CD4-positive, alpha-beta memory T cell (primary cell): ENCODE measurements around the gene MAP1LC3B2. TPM values are rescaled to one million over a fixed set of nuclear protein-coding genes. Genes with fewer than 3 reads are reported as not detected.

ENCODE experiments used
- CTCF ChIA-PET: fragments of 350-600 bp; sonication (Branson Sonifier 250); formaldehyde crosslinking; loops from one replicate; lab custom pipeline; 2021; ENCODE audit warnings: inconsistent platforms; ENCODE audit not compliant: partially characterized antibody; lab: Charles Lee
- POLR2A ChIA-PET: fragments of 350-600 bp; sonication (Branson Sonifier 250); formaldehyde crosslinking; loops from one replicate; lab custom pipeline; 2021; ENCODE audit not compliant: partially characterized antibody; lab: Charles Lee
- DNase-seq, 5 donors: peaks; one replicate each; pipeline versions ENCODE4 v3.0.0 to v3.0.0-alpha.2; 2020 to 2022; ENCODE audit warnings: mixed read lengths in 1 of 5
- H3K27ac ChIP-seq: one replicate; pipeline ENCODE4 v1.7.0; 2013; ENCODE audit warnings: low read depth, low read length
- H3K27me3 ChIP-seq: 2 replicates; pipeline ENCODE4 v1.7.0; 2013; ENCODE audit warnings: mild to moderate bottlenecking, low read length, moderate library complexity; ENCODE audit not compliant: insufficient read depth
- H3K36me3 ChIP-seq: 2 replicates; pipeline ENCODE4 v1.7.0; 2013; ENCODE audit warnings: mild to moderate bottlenecking, low read length, moderate library complexity; ENCODE audit not compliant: insufficient read depth
- H3K4me1 ChIP-seq: 2 replicates; pipeline ENCODE4 v1.7.0; 2013; ENCODE audit warnings: mild to moderate bottlenecking, low read length, moderate library complexity; ENCODE audit not compliant: insufficient read depth
- H3K4me3 ChIP-seq, 2 donors: one replicate each; pipeline ENCODE4 v1.7.0; 2013; ENCODE audit warnings: low read length in 2 of 2, mild to moderate bottlenecking in 1 of 2
- H3K9me3 ChIP-seq, 2 donors: one replicate each; pipeline ENCODE4 v1.7.0; 2013; ENCODE audit warnings: low read length in 2 of 2, control low read depth in 1 of 2; ENCODE audit not compliant: control insufficient read depth in 1 of 2
- H3K27ac Mint-ChIP-seq, 7 donors: one replicate each; pipeline ENCODE4 v1.8.0; 2020 to 2021; ENCODE audit warnings: mixed read lengths in 7 of 7, mild to moderate bottlenecking in 6 of 7, inconsistent platforms in 3 of 7, moderate library complexity in 3 of 7
- H3K27me3 Mint-ChIP-seq, 2 donors: one replicate each; pipeline ENCODE4 v1.8.0; 2020 to 2021; ENCODE audit warnings: mixed read lengths in 2 of 2
- H3K36me3 Mint-ChIP-seq, 2 donors: one replicate each; pipeline ENCODE4 v1.8.0; 2020 to 2021; ENCODE audit warnings: mixed read lengths in 2 of 2, inconsistent platforms in 1 of 2, mild to moderate bottlenecking in 1 of 2
- H3K4me1 Mint-ChIP-seq, 4 donors: one replicate each; pipeline ENCODE4 v1.8.0; 2020 to 2021; ENCODE audit warnings: mixed read lengths in 4 of 4, mild to moderate bottlenecking in 1 of 4
- H3K4me3 Mint-ChIP-seq, 8 donors: one replicate each; pipeline ENCODE4 v1.8.0; 2020 to 2021; ENCODE audit warnings: mixed read lengths in 8 of 8, mild to moderate bottlenecking in 7 of 8, moderate library complexity in 6 of 8, inconsistent platforms in 3 of 8
- H3K9me3 Mint-ChIP-seq, 8 donors: one replicate each; pipeline ENCODE4 v1.8.0; 2020 to 2021; ENCODE audit warnings: mixed read lengths in 8 of 8, mild to moderate bottlenecking in 5 of 8, inconsistent platforms in 3 of 8, moderate library complexity in 1 of 8
- intact Hi-C: fragments of 100-400 bp; cut with micrococcal nuclease; formaldehyde crosslinking; loops from one replicate; pipeline ENCODE4 v1.15.1; 2023
- polyA plus RNA-seq, 2 donors: library from polyadenylated mRNA; unstranded; fragments of 300-500 nt; fragmentation: Illumina TruSeq; gene quantifications; one replicate each; pipeline ENCODE4 v1.2.3, GENCODE V29; 2021
- total RNA-seq, 2 experiments: library from RNA; stranded (reverse); gene quantifications; one replicate each; pipeline ENCODE4 v1.2.3, GENCODE V29; 2021

MAP1LC3B2 gene
- total and polyA plus RNA-seq, 4 experiments from 2014 or later: 1.7 to 6.8 (median 3.6) TPM

DNA sequence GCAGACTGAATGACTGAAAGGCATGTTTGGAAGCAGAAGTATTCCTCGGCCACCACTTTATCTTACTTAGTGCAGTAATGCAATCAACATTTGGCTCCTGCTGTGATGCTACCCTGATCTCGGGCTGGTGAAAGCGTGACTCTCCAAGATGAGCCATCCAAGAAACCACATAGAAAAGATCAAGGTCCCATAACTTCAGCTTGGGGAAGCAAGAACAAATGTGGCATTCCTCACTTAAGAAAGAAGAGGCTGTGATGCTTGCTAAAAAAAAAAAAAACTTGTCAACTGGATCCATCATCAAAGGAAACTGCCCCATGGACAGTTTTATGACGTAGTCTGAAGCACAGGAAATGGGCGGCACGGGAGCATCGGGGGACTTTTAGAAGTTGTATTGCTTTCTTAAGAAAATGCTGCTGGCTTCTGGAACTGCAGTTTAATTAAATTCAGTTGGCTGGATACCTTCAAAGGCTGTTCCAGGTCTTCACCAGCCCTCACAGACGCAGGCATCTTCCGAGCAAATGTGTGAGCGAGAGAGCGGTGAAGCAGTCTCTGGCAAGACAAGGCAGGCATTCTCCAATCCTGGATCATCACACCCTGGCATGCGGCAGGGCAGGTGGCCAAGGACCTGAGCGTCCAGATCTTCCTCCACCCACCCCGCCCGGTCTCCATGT, 38.2 kb upstream of the MAP1LC3B2 start:
- Mint-ChIP-seq H3K4me3 (no peak overlapping the region), H3K9me3 (no peaks in the 10 kb centered on the region), H3K36me3 (no peaks in the 10 kb centered on the region), H3K27ac (peak overlapping the region in 1 of 7 donors; percentile 57), H3K4me1 (peaks cover 0 to 6% (median 4%) of the 10 kb centered on the region in 4 donors), H3K27me3 (peaks cover 1 to 7% of the 10 kb centered on the region in 2 donors)
- no peak for DNase-seq
- ChIA-PET POLR2A (no interaction called here), CTCF (no interaction called here)
- no peaks in the 10 kb centered on the region for H3K9me3 ChIP-seq
- no peaks in the 10 kb centered on the region for H3K36me3 ChIP-seq
- H3K4me1 ChIP-seq: peaks cover 5% of the 10 kb centered on the region
- no peak overlapping the region for H3K4me3 ChIP-seq
- H3K27ac ChIP-seq: no peak overlapping the region
- H3K27me3 ChIP-seq: no peaks in the 10 kb centered on the region
- intact Hi-C loops: no loop called here

DNA sequence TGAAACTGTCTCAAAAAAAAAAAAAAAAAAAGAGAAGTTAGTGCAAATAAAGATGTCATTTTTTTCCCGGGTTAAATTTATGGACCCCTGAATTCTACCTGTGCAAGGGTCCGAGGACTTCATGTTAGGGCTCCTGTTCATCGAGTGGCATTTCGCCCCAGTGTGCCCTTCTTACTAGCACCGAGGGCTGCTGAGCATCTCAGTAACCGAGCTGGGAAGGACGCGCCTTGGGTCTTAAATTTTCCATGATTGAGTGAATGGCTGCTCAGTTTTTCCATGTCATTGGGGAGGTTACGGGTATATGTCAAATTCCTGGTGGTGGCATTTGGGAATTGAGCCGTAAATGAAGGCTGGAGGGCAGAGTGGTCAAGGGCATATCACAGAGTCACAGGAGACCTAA, 34.9 kb upstream of the MAP1LC3B2 start:
- DNase-seq: no peak
- CTCF ChIA-PET: interaction anchor here (2.0 kb wide), 1 partner anchor 10 kb away, joined by 5 read pairs; no protein-coding TSS in a partner anchor
- POLR2A ChIA-PET: interaction anchor here (1.5 kb wide), 1 partner anchor 9 kb away, joined by 5 read pairs; no protein-coding TSS in a partner anchor
- H3K4me1 ChIP-seq: peaks cover 5% of the 10 kb centered on the region
- H3K27ac ChIP-seq: no peak overlapping the region
- Mint-ChIP-seq H3K27ac (no peak overlapping the region), H3K36me3 (peaks cover 0 to 10% of the 10 kb centered on the region in 2 donors), H3K4me3 (no peak overlapping the region), H3K27me3 (peaks cover 1 to 10% of the 10 kb centered on the region in 2 donors), H3K4me1 (peaks cover 0 to 6% (median 5%) of the 10 kb centered on the region in 4 donors), H3K9me3 (no peaks in the 10 kb centered on the region)
- H3K36me3 ChIP-seq: no peaks in the 10 kb centered on the region
- no peaks in the 10 kb centered on the region for H3K27me3 ChIP-seq
- no peaks in the 10 kb centered on the region for H3K9me3 ChIP-seq
- intact Hi-C loops: no loop called here
- H3K4me3 ChIP-seq: no peak overlapping the region

DNA sequence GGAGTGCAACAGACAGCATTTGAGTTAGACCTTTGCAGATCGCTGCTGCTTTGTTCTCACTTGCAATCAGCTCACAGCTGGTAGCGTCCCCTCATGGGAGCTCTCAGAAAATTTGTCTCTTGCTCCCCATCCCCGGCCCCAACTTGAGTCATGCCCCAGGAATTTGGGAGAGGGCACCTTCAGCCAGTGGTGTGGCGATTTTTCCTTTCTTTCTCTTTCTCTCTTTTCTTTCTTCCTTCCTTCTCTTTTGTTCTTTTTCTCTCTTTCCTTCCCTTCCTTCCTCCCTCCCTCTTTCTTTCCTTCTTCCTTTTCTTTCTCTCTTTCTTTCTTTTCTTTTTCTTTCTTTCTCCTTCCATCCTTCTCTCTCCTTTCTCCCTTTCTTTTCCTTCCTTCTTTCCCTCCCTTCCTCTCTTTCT, 34.2 kb upstream of the MAP1LC3B2 start:
- ChIA-PET CTCF (interaction anchor here (2.0 kb wide), 1 partner anchor 9 kb away, joined by 5 read pairs; no protein-coding TSS in a partner anchor), POLR2A (interaction anchor here (1.5 kb wide), 1 partner anchor 9 kb away, joined by 5 read pairs; no protein-coding TSS in a partner anchor)

DNA sequence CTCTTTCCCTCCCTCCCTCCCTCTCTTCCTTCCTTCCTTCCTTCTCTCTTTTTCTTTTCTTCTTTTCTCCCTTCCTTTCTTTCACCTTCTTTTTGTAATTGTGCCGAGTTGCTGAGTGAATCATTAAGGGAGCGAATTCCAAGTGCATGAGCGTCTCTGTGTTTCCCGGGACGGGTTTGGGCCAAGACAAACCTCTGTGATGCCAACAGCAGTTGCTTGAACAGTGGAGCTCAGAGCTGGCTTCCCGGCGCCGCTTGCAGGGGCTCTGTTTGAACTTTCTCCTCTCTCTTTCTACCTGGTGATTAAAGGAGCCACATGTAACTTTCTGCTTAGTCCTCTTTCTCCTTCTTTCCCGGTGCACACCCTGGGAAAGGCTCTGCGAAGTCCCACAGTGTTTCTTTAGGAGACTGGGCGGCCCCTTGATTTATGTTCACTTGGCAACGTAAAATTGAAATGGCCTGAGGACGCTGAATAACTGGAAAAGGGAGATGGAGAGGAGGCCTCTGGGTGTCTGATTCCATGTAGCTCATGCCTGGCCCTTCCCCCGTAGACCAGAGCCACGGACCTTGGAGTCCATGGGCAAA, 33.7 kb upstream of the MAP1LC3B2 start:
- Histone ChIP-seq H3K4me1 (peaks cover 5% of the 10 kb centered on the region), H3K27me3 (no peaks in the 10 kb centered on the region), H3K27ac (no peak overlapping the region), H3K9me3 (no peaks in the 10 kb centered on the region), H3K4me3 (no peak overlapping the region), H3K36me3 (no peaks in the 10 kb centered on the region)
- POLR2A ChIA-PET: interaction anchor here (1.5 kb wide), 1 partner anchor 8 kb away, joined by 5 read pairs; no protein-coding TSS in a partner anchor
- Mint-ChIP-seq H3K9me3 (no peaks in the 10 kb centered on the region), H3K36me3 (peaks cover 0 to 10% of the 10 kb centered on the region in 2 donors), H3K27ac (no peak overlapping the region), H3K27me3 (peaks cover 1 to 13% of the 10 kb centered on the region in 2 donors), H3K4me3 (no peak overlapping the region), H3K4me1 (peaks cover 0 to 6% (median 5%) of the 10 kb centered on the region in 4 donors)
- no peak for DNase-seq
- CTCF ChIA-PET: no interaction called here
- intact Hi-C loops: no loop called here

More for the DNA sequence above, 34.2 kb upstream of the MAP1LC3B2 start:
- peaks cover 5% of the 10 kb centered on the region for H3K4me1 ChIP-seq
- H3K4me1 Mint-ChIP-seq: peaks cover 0 to 6% (median 5%) of the 10 kb centered on the region in 4 donors
- no peak overlapping the region for H3K27ac ChIP-seq
- intact Hi-C loops: no loop called here
- no peaks in the 10 kb centered on the region for H3K9me3 ChIP-seq
- H3K4me3 Mint-ChIP-seq: no peak overlapping the region
- no peak overlapping the region for H3K4me3 ChIP-seq
- no peak for DNase-seq
- no peaks in the 10 kb centered on the region for H3K27me3 ChIP-seq
- no peaks in the 10 kb centered on the region for H3K36me3 ChIP-seq
- no peak overlapping the region for H3K27ac Mint-ChIP-seq
- H3K27me3 Mint-ChIP-seq: peaks cover 1 to 10% of the 10 kb centered on the region in 2 donors
- H3K9me3 Mint-ChIP-seq: no peaks in the 10 kb centered on the region
- H3K36me3 Mint-ChIP-seq: peaks cover 0 to 10% of the 10 kb centered on the region in 2 donors

DNA sequence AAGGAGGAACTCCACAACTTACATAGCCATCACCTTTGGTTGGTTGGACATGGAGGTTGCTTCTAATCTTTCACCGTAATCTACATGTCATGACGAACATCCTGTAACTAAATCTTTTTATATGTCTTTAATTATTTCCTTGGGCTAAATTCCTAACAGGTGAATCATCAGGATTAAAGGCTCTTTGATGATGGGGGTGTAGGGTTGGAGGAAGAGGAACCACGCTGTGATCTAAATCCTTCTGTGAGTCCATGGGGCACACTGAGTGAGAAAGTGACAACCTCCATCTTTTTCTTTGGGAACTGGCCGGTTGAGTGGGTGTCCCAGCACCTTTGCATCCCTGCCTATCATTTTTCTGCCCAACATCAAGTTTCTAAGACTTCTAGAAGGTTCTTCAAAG, 31.1 kb upstream of the MAP1LC3B2 start:
- H3K27ac ChIP-seq: no peak overlapping the region
- H3K4me3 Mint-ChIP-seq: no peak overlapping the region
- H3K4me1 ChIP-seq: peaks cover 8% of the 10 kb centered on the region
- intact Hi-C loops: no loop called here
- H3K4me3 ChIP-seq: no peak overlapping the region
- no peaks in the 10 kb centered on the region for H3K9me3 ChIP-seq
- H3K36me3 ChIP-seq: no peaks in the 10 kb centered on the region
- POLR2A ChIA-PET: no interaction called here
- no peak for DNase-seq
- peaks cover 3 to 13% (median 10%) of the 10 kb centered on the region in 4 donors for H3K4me1 Mint-ChIP-seq
- H3K9me3 Mint-ChIP-seq: no peaks in the 10 kb centered on the region
- H3K27me3 Mint-ChIP-seq: peaks cover 2 to 17% of the 10 kb centered on the region in 2 donors
- H3K27ac Mint-ChIP-seq: no peak overlapping the region
- H3K36me3 Mint-ChIP-seq: peaks cover 0 to 10% of the 10 kb centered on the region in 2 donors
- H3K27me3 ChIP-seq: no peaks in the 10 kb centered on the region
- CTCF ChIA-PET: no interaction called here

DNA sequence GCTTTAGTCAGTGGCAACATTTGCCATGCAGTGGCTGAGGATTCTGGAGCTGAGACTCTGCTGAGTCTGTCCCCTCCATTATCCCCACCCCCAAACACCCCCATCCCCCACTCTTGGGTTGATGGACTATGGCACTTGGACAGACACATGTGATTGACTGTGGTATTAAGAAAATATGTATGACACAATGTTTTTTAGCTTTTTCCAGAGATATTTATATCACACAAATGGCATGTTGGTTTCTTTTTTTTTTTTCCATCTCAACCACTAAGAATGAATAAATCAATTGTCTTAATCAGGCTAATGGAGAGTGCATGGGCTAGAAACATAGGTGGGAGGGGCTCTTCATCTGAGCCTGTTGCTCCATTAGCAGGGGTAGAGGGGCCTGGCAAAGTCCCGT, 30.7 kb upstream of the MAP1LC3B2 start:
- Mint-ChIP-seq H3K4me1 (peaks cover 3 to 18% (median 12%) of the 10 kb centered on the region in 4 donors), H3K4me3 (no peak overlapping the region)
- CTCF ChIA-PET: no interaction called here

DNA sequence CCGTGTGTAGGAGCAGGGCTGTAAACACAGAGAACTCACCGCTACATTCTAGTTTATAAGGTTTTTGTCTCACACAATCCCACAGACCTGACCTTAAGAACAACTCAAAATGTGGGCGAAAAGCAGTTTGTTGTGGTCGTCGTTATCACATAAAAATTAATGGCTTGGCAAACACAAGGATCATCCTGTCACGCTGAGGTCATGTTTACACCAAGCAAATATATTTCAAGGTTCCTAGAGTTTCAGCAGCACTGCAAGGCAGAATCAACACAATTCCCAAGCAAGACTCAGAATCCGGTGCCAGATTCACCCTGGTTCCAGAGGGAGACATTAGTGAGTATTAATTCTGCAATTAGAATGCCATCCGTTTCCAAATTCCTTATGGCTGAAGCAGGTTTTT, 30.1 kb upstream of the MAP1LC3B2 start:
- H3K9me3 ChIP-seq: no peaks in the 10 kb centered on the region
- DNase-seq: no peak
- ChIA-PET POLR2A (no interaction called here), CTCF (no interaction called here)
- no peaks in the 10 kb centered on the region for H3K36me3 ChIP-seq
- H3K4me3 Mint-ChIP-seq: no peak overlapping the region
- H3K4me1 ChIP-seq: peaks cover 14% of the 10 kb centered on the region
- H3K27me3 Mint-ChIP-seq: peaks cover 2 to 17% of the 10 kb centered on the region in 2 donors
- intact Hi-C loops: no loop called here
- no peaks in the 10 kb centered on the region for H3K27me3 ChIP-seq
- peaks cover 3 to 19% (median 14%) of the 10 kb centered on the region in 4 donors for H3K4me1 Mint-ChIP-seq
- H3K4me3 ChIP-seq: no peak overlapping the region
- H3K9me3 Mint-ChIP-seq: no peaks in the 10 kb centered on the region
- H3K27ac Mint-ChIP-seq: no peak overlapping the region
- no peak overlapping the region for H3K27ac ChIP-seq
- peaks cover 0 to 10% of the 10 kb centered on the region in 2 donors for H3K36me3 Mint-ChIP-seq

More for the DNA sequence above, 30.7 kb upstream of the MAP1LC3B2 start:
- Histone ChIP-seq H3K27me3 (no peaks in the 10 kb centered on the region), H3K9me3 (no peaks in the 10 kb centered on the region), H3K4me1 (peaks cover 12% of the 10 kb centered on the region), H3K27ac (no peak overlapping the region), H3K36me3 (no peaks in the 10 kb centered on the region), H3K4me3 (no peak overlapping the region)
- POLR2A ChIA-PET: no interaction called here
- no peak overlapping the region for H3K27ac Mint-ChIP-seq
- DNase-seq: no peak
- peaks cover 0 to 10% of the 10 kb centered on the region in 2 donors for H3K36me3 Mint-ChIP-seq
- intact Hi-C loops: no loop called here
- peaks cover 2 to 17% of the 10 kb centered on the region in 2 donors for H3K27me3 Mint-ChIP-seq
- no peaks in the 10 kb centered on the region for H3K9me3 Mint-ChIP-seq
